Measurements from ENCODE around the gene HSPB6.
"Not testable (repeated sequence)": the region's sequence is repeated elsewhere in the genome, so short reads cannot be mapped to it uniquely, and the experiment has no call there.

Gene HSPB6

GRCh38 chr19:35801828-35802227 is 45.0 kb upstream of the HSPB6 start:
- TF ChIP-seq EZH2 (IDR thresholded peaks at IDR 0.05; ENCODE audit: borderline replicate concordance, low read length) = no peak
- TF ChIP-seq, protein P1, sequence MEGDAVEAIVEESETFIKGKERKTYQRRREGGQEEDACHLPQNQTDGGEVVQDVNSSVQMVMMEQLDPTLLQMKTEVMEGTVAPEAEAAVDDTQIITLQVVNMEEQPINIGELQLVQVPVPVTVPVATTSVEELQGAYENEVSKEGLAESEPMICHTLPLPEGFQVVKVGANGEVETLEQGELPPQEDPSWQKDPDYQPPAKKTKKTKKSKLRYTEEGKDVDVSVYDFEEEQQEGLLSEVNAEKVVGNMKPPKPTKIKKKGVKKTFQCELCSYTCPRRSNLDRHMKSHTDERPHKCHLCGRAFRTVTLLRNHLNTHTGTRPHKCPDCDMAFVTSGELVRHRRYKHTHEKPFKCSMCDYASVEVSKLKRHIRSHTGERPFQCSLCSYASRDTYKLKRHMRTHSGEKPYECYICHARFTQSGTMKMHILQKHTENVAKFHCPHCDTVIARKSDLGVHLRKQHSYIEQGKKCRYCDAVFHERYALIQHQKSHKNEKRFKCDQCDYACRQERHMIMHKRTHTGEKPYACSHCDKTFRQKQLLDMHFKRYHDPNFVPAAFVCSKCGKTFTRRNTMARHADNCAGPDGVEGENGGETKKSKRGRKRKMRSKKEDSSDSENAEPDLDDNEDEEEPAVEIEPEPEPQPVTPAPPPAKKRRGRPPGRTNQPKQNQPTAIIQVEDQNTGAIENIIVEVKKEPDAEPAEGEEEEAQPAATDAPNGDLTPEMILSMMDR (IDR thresholded peaks at IDR 0.05; ENCODE audit: low read length) = no peak
- H3K27me3 ChIP-seq (ENCODE audit: insufficient read depth, low read length) = 0 out of 2 replicates have a peak, but pooled peaks cover 15% of the 10 kb centered on the region
- H3K4me3 ChIP-seq (ENCODE audit: low read depth, low read length, poor library complexity, severe bottlenecking) = no peak overlapping the region
- no peak overlapping the region for H3K4me2 ChIP-seq (ENCODE audit: low read length)
- H3K79me2 ChIP-seq (ENCODE audit: insufficient read depth, low read length) = no peaks in the 10 kb centered on the region
- H4K20me1 ChIP-seq (ENCODE audit: insufficient read depth, low read length) = no peaks in the 10 kb centered on the region
- H3K27ac ChIP-seq (ENCODE audit: low read depth, low read length, poor library complexity, severe bottlenecking) = no peak overlapping the region
- H3K9me2 ChIP-seq (ENCODE audit: low read depth, low read length) = no peaks in the 10 kb centered on the region
- no peaks in the 10 kb centered on the region for H3F3A ChIP-seq (ENCODE audit: insufficient read depth, low read length)
- no peaks in the 10 kb centered on the region for H3K9me3 ChIP-seq (ENCODE audit: low read length)
- H3K36me3 ChIP-seq (ENCODE audit: insufficient read depth, low read length) = no peaks in the 10 kb centered on the region
- H3K9ac ChIP-seq (ENCODE audit: low read length) = no peak overlapping the region
- H2AFZ ChIP-seq (ENCODE audit: low read length) = no peak overlapping the region
- H3K4me1 ChIP-seq (ENCODE audit: insufficient read depth, low read length, severe bottlenecking) = no peaks in the 10 kb centered on the region

GRCh38 chr19:35797663-35798062 is 40.8 kb upstream of the HSPB6 start:
- H3F3A ChIP-seq (ENCODE audit: insufficient read depth, low read length) = no peaks in the 10 kb centered on the region
- no peaks in the 10 kb centered on the region for H3K4me1 ChIP-seq (ENCODE audit: insufficient read depth, low read length, severe bottlenecking)
- H3K27ac ChIP-seq (ENCODE audit: low read depth, low read length, poor library complexity, severe bottlenecking) = no peak overlapping the region
- H3K4me3 ChIP-seq (ENCODE audit: low read depth, low read length, poor library complexity, severe bottlenecking) = no peak overlapping the region
- H4K20me1 ChIP-seq (ENCODE audit: insufficient read depth, low read length) = no peaks in the 10 kb centered on the region
- no peaks in the 10 kb centered on the region for H3K79me2 ChIP-seq (ENCODE audit: insufficient read depth, low read length)
- 0 out of 2 replicates have a peak, but pooled peaks cover 5% of the 10 kb centered on the region for H3K27me3 ChIP-seq (ENCODE audit: insufficient read depth, low read length)
- TF ChIP-seq EZH2 (IDR thresholded peaks at IDR 0.05; ENCODE audit: borderline replicate concordance, low read length) = no peak
- TF ChIP-seq, protein P1 (IDR thresholded peaks at IDR 0.05; ENCODE audit: low read length) = no peak
- no peak overlapping the region for H2AFZ ChIP-seq (ENCODE audit: low read length)
- H3K36me3 ChIP-seq (ENCODE audit: insufficient read depth, low read length) = no peaks in the 10 kb centered on the region
- H3K9ac ChIP-seq (ENCODE audit: low read length) = no peak overlapping the region
- H3K9me2 ChIP-seq (ENCODE audit: low read depth, low read length) = no peaks in the 10 kb centered on the region
- H3K9me3 ChIP-seq (ENCODE audit: low read length) = no peaks in the 10 kb centered on the region
- H3K4me2 ChIP-seq (ENCODE audit: low read length) = no peak overlapping the region

DNA sequence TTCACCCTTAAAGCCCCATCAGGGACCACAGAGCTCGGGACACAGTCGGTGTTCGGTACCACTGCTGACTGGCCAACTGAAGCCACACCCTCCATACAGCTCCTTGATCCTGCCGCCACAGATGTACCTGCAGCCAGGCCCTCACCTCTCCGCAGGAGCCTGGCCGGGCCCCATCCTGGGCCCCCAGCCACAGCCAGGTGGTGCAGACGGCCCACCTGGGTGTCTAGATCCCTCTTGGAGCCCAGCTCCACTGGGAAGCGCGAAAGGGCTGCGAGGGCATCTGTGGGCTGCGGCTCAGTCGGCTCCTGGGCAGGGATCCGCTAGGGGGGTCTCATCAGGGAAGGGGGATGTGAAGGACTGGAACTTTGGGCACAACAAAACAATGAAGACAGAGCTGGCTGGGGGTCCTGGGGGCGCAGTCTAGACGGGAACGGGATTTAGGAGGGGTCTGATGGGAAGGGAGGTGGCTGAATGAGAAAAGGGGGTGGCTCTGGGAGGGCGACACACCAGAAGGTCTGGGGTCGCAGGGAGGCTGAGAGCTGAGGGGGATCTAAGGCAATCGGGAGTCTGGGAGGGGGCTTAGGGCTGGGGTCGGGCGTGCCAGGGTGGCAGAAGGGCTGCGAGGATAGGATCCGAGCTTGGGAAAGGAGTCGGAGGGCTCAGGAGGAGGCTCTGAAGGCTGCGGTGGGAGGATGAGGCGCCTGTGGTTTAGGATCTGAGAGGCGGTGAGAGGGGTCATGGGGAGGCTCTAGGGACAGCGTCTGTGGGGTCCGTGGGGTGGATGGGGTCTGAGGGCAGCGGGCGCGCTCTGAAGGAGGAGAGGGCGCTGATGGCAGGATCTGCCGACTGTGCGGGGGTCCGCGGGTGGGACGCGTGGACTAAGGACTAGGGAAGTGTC is 40.1 kb upstream of the HSPB6 start:
- Histone ChIP-seq H2AFZ (ENCODE audit: low read length) (no peak overlapping the region), H3K9me3 (ENCODE audit: low read length) (no peaks in the 10 kb centered on the region), H3K36me3 (ENCODE audit: insufficient read depth, low read length) (no peaks in the 10 kb centered on the region), H3K9ac (ENCODE audit: low read length) (no peak overlapping the region), H3K4me1 (ENCODE audit: insufficient read depth, low read length, severe bottlenecking) (no peaks in the 10 kb centered on the region), H3K9me2 (ENCODE audit: low read depth, low read length) (no peaks in the 10 kb centered on the region), H3K79me2 (ENCODE audit: insufficient read depth, low read length) (no peaks in the 10 kb centered on the region), H3K27ac (ENCODE audit: low read depth, low read length, poor library complexity, severe bottlenecking) (no peak overlapping the region), H4K20me1 (ENCODE audit: insufficient read depth, low read length) (no peaks in the 10 kb centered on the region), H3K4me3 (ENCODE audit: low read depth, low read length, poor library complexity, severe bottlenecking) (no peak overlapping the region), H3K27me3 (ENCODE audit: insufficient read depth, low read length) (0 out of 2 replicates have a peak, but pooled peaks cover 5% of the 10 kb centered on the region), H3K4me2 (ENCODE audit: low read length) (no peak overlapping the region), H3F3A (ENCODE audit: insufficient read depth, low read length) (no peaks in the 10 kb centered on the region)
- TF ChIP-seq, protein P1 (IDR thresholded peaks at IDR 0.05; ENCODE audit: low read length) = no peak
- no peak for TF ChIP-seq EZH2 (IDR thresholded peaks at IDR 0.05; ENCODE audit: borderline replicate concordance, low read length)

DNA sequence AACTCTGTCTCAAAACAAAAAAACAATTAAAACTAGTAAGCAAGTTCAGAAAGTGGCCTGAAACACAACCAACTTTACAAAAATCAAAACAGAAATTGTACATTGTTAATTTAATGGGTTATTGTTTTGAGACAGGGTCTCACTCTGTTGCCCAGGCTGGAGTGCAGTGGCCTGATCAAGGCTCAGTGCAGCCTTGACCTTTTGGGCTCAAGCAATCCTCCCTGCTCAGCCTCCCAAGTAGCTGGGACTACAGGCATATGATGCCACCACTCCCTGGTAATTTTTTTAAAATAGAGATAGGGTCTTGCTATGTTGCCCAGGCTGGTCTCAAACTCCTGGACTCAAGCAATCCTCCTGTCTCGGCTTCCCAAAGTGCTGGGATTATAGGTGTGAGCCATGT is 38.7 kb upstream of the HSPB6 start:
- not testable (repeated sequence) for H3K9ac ChIP-seq (ENCODE audit: low read length); H3K4me3 ChIP-seq (ENCODE audit: low read depth, low read length, poor library complexity, severe bottlenecking); H2AFZ ChIP-seq (ENCODE audit: low read length); H3F3A ChIP-seq (ENCODE audit: insufficient read depth, low read length); H4K20me1 ChIP-seq (ENCODE audit: insufficient read depth, low read length); H3K4me2 ChIP-seq (ENCODE audit: low read length); H3K36me3 ChIP-seq (ENCODE audit: insufficient read depth, low read length); H3K27me3 ChIP-seq (ENCODE audit: insufficient read depth, low read length); H3K9me2 ChIP-seq (ENCODE audit: low read depth, low read length); H3K79me2 ChIP-seq (ENCODE audit: insufficient read depth, low read length); H3K27ac ChIP-seq (ENCODE audit: low read depth, low read length, poor library complexity, severe bottlenecking); H3K9me3 ChIP-seq (ENCODE audit: low read length); H3K4me1 ChIP-seq (ENCODE audit: insufficient read depth, low read length, severe bottlenecking)

All from OCI-LY1 (cell line).